GM12878 (cell line): ENCODE measurements around the gene VAV2. TPM values are rescaled to one million over a fixed set of nuclear protein-coding genes. Genes with fewer than 3 reads are reported as not detected.

Experiments
- ATAC-seq: fragments of 200-7000 bp; cut with Tn5 transposase; 3 replicates; pipeline ENCODE4 v1.9.1; 2020; ENCODE audit warnings: mild to moderate bottlenecking, moderate library complexity
- BruUV-seq: library from RNA; stranded (reverse); fragments of 400-500 nt; replicated peaks from 2 replicates; lab custom pipeline; 2021; lab: Mats Ljungman, UMichigan
- CTCF ChIA-PET: fragments of 300-600 bp; sonication (Branson Sonifier 250); formaldehyde crosslinking; extraction: SDS; loops from one replicate; lab custom pipeline; 2021; ENCODE audit warnings: inconsistent platforms; lab: Yijun Ruan, JAX
- POLR2A ChIA-PET: fragments of 350-600 bp; formaldehyde crosslinking; extraction: SDS; loops from one replicate; lab custom pipeline; 2021; ENCODE audit warnings: inconsistent platforms; lab: Charles Lee
- RAD21 ChIA-PET: fragments of 300-600 bp; sonication (Branson Sonifier 250); formaldehyde crosslinking; loops from one replicate; lab custom pipeline; 2023; ENCODE audit warnings: antibody characterized with exemption; ENCODE audit not compliant: unreplicated experiment; lab: Charles Lee
- SMC1A ChIA-PET: fragments of 300-600 bp; sonication (Branson Sonifier 250); formaldehyde crosslinking; loops from one replicate; lab custom pipeline; 2023; ENCODE audit not compliant: unreplicated experiment, uncharacterized antibody; lab: Charles Lee
- DNase-seq: peaks from one replicate; pipeline ENCODE4 v3.0.0-alpha.2; 2011; ENCODE audit warnings: low read depth, low spot score
- FAIRE-seq: peaks from 3 replicates; lab custom pipeline; 2011; peaks lifted over from hg19 to GRCh38; lab: Jason Lieb, UNC
- H2AFZ ChIP-seq: 2 replicates; pipeline ENCODE4 v1.6.0; 2011; ENCODE audit warnings: low read depth, low read length, control low read depth; ENCODE audit not compliant: control insufficient read depth
- H3K27ac ChIP-seq: 2 replicates; pipeline ENCODE4 v1.5.1; 2011; ENCODE audit warnings: control low read depth; ENCODE audit not compliant: control insufficient read depth, insufficient read depth
- H3K27me3 ChIP-seq, 2 experiments: replicated peaks in 1 of 2; 2 replicates each; pipeline versions ENCODE4 v1.6.0 to v1.6.1; 2011; ENCODE audit warnings: low read length in 1 of 2; ENCODE audit not compliant: control insufficient read depth in 2 of 2, insufficient read depth in 2 of 2
- H3K36me3 ChIP-seq, 2 experiments: 2 replicates each; pipeline ENCODE4 v1.5.1; 2011; ENCODE audit warnings: low read length in 1 of 2; ENCODE audit not compliant: control insufficient read depth in 2 of 2, insufficient read depth in 2 of 2
- H3K4me1 ChIP-seq: 2 replicates; pipeline ENCODE4 v1.6.1; 2011; ENCODE audit warnings: mild to moderate bottlenecking, low read length, moderate library complexity, mixed read lengths; ENCODE audit not compliant: control insufficient read depth, insufficient read depth
- H3K4me2 ChIP-seq: 2 replicates; pipeline ENCODE4 v1.6.0; 2011; ENCODE audit warnings: control low read depth; ENCODE audit not compliant: control insufficient read depth, insufficient read depth
- H3K4me3 ChIP-seq: fragments of 200-600 bp; sonication (generic); 2 replicates; pipeline ENCODE4 v1.5.1; 2016
- H3K79me2 ChIP-seq: 2 replicates; pipeline ENCODE4 v1.6.0; 2011; ENCODE audit warnings: low read length; ENCODE audit not compliant: control insufficient read depth, insufficient read depth
- H3K9ac ChIP-seq: 2 replicates; pipeline ENCODE4 v1.8.0; 2011; ENCODE audit warnings: low read length, control low read depth, mixed read lengths; ENCODE audit not compliant: control insufficient read depth, insufficient read depth
- H3K9me3 ChIP-seq: replicated peaks from 3 replicates; pipeline ENCODE4 v1.5.1; 2011; ENCODE audit warnings: mild to moderate bottlenecking, low read length; ENCODE audit not compliant: control insufficient read depth, insufficient read depth
- H4K20me1 ChIP-seq: 2 replicates; pipeline ENCODE4 v1.6.0; 2011; ENCODE audit not compliant: control insufficient read depth, insufficient read depth
- EP300 ChIP-seq, 2 experiments: fragments of 150-350 bp in 1 of 2; IDR thresholded peaks; 2 replicates each; pipeline ENCODE4 v1.6.1; 2011 to 2012; ENCODE audit warnings: low read depth in 2 of 2, low read length in 2 of 2, borderline replicate concordance in 1 of 2, improper control_type of control experiment in 1 of 2, inconsistent platforms in 1 of 2; ENCODE audit not compliant: control insufficient read depth in 1 of 2
- GABPA ChIP-seq: IDR thresholded peaks from 2 replicates; pipeline ENCODE4 v1.6.1; 2014; ENCODE audit warnings: antibody characterized with exemption, low read depth, mild to moderate bottlenecking, inconsistent platforms
- JUND ChIP-seq: IDR thresholded peaks from 2 replicates; pipeline ENCODE4 v1.6.1; 2012; ENCODE audit warnings: low read depth, mild to moderate bottlenecking, low read length, improper control_type of control experiment, moderate library complexity
- MEF2A ChIP-seq: IDR thresholded peaks from 2 replicates; pipeline ENCODE4 v1.6.1; 2011; ENCODE audit warnings: low read depth, mild to moderate bottlenecking, low read length, moderate library complexity; ENCODE audit not compliant: insufficient read depth
- PAX8 ChIP-seq: fragments of 450-650 bp; IDR thresholded peaks from 2 replicates; pipeline ENCODE4 v1.6.1; 2017; ENCODE audit warnings: mild to moderate bottlenecking, moderate library complexity
- PML ChIP-seq: IDR thresholded peaks from 2 replicates; pipeline ENCODE4 v1.6.1; 2012; ENCODE audit warnings: low read length, inconsistent platforms
- RB1 ChIP-seq: fragments of 450-650 bp; formaldehyde crosslinking; IDR thresholded peaks from 2 replicates; pipeline ENCODE4 v1.6.1; 2017; ENCODE audit warnings: mild to moderate bottlenecking, borderline replicate concordance
- WRNIP1 ChIP-seq: IDR thresholded peaks from 2 replicates; pipeline ENCODE4 v1.6.1; 2011; ENCODE audit warnings: low read depth, low read length, improper control_type of control experiment, borderline replicate concordance
- YBX1 ChIP-seq: fragments of 450-650 bp; IDR thresholded peaks from 2 replicates; pipeline ENCODE4 v1.6.1; 2016; ENCODE audit warnings: antibody characterized with exemption
- ZZZ3 ChIP-seq: IDR thresholded peaks from 2 replicates; pipeline ENCODE4 v1.6.1; 2011; ENCODE audit warnings: low read depth; ENCODE audit not compliant: control insufficient read depth, insufficient read length
- WGBS: methylation state at CpG from one replicate; pipeline ENCODE4 v1.1.6; 2016; ENCODE audit warnings: low lambda C conversion rate; ENCODE audit not compliant: insufficient replicate concordance, insufficient coverage; ENCODE audit errors: missing lambda C conversion rate; 5-methylcytosine and 5-hydroxymethylcytosine counted together
- in situ Hi-C: fragments of 300-500 bp; cut with MboI; formaldehyde crosslinking; loops from 9 replicates; pipeline ENCODE4 v1.14.3; 2018; ENCODE audit warnings: mixed read lengths
- intact Hi-C: fragments of 100-400 bp; cut with micrococcal nuclease; formaldehyde crosslinking; loops from one replicate; pipeline ENCODE4 v1.14.2; 2022; ENCODE audit not compliant: unreplicated experiment
- polyA plus RNA-seq, 11 experiments: library from polyadenylated mRNA; depleted of rRNA in 4 of 11; unstranded in 6 of 11; stranded (reverse) in 5 of 11; fragments of >200 nt; fragmentation: Nextera tagmentation in 4 of 11; fragmentation: Illumina TruSeq in 1 of 11; extraction: Ambion mirVana in 4 of 11; extraction: Trizol in 1 of 11; gene quantifications; 1 replicate in 1 of 11; 2 replicates in 10 of 11; pipeline versions ENCODE4 v1.2.1 to v1.2.3, GENCODE V29; 2011 to 2016; ENCODE audit warnings: inconsistent platforms in 2 of 11, missing spikeins in 2 of 11, low read depth in 1 of 11
- total RNA-seq, 4 experiments: library from RNA; depleted of rRNA in 3 of 4; stranded (reverse); fragments of >200 nt in 3 of 4; fragmentation: Illumina TruSeq in 1 of 4; extraction: Trizol in 1 of 4; gene quantifications; 2 replicates each; pipeline versions ENCODE4 v1.2.1 to v1.2.3, GENCODE V29; 2013 to 2021
- TF ChIP-seq, protein P1 (sequence below): IDR thresholded peaks from 2 replicates; pipeline ENCODE4 v1.6.1; 2011; ENCODE audit warnings: borderline replicate concordance, low read depth, mild to moderate bottlenecking, moderate library complexity, mixed read lengths, low read length; ENCODE audit not compliant: insufficient read depth; ENCODE audit errors: extremely low read length
- TF ChIP-seq, protein P2 (sequence below): fragments of 450-650 bp; IDR thresholded peaks from 2 replicates; pipeline ENCODE4 v1.6.1; 2018; ENCODE audit warnings: borderline replicate concordance, mild to moderate bottlenecking; ENCODE audit not compliant: partially characterized antibody
- TF ChIP-seq, protein P3 (sequence below): IDR thresholded peaks from 2 replicates; pipeline ENCODE4 v1.6.1; 2012; ENCODE audit warnings: low read depth, low read length, improper control_type of control experiment
- TF ChIP-seq, protein P4 (sequence below): fragments of 450-650 bp; conservative IDR thresholded peaks from 2 replicates; pipeline ENCODE4 v1.6.1; 2017; ENCODE audit warnings: mild to moderate bottlenecking, moderate library complexity
- TF ChIP-seq, protein P5 (sequence below): fragments of 450-650 bp; IDR thresholded peaks from 2 replicates; pipeline ENCODE4 v1.6.1; 2016; ENCODE audit warnings: mild to moderate bottlenecking

VAV2 gene
- total and polyA plus RNA-seq, 10 of the 15 experiments (the other 5 are each of a cell fraction or from before 2014, with no cell fraction given), result 0.13 to 43.9 (median 16.9) TPM

DNA sequence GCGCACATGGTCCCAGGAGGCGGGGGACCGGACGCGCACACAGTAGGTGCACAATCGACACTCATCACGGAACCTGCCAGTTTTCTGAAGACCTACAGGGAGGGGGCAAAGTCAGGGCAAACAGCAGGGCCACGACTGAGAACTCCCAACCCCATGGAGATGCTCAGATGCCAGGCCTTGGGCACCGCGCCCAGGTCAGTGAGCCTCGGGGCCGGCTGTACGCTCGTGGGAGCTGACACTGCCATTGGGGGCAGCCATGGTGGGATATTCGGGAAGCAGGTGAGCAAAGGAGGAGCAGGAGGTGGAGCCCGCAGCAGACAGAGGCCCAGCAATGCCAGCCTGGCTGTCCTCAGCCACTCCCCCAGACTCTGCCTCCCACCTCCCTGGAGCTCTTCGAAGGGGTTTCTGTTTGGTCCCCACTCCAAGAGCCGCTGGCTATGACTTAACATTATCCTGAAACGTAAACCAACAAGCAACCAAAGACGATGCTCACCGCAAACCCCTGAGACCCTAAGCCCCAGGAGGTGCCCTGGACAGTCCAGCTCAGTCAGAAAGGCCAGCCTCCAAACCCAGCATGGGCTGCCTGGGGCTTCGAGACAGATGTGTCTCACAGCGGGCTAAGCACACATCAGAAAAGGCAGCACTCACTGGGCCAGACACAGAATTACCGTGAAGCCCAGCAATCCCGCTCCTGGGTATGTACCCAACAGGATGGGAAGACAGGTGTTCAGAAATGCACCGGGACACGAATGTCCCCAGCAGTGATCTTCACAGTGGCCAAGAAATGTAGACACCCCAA is 78.4 kb downstream of the VAV2 start:
- no peak overlapping the region for H3K4me3 ChIP-seq
- ChIA-PET RAD21 (no interaction called here), CTCF (interaction anchor here (0.6 kb wide), 1 partner anchor 283 kb away, joined by 3 read pairs; no protein-coding TSS in a partner anchor), POLR2A (no interaction called here), SMC1A (no interaction called here)
- 88% methylated on average over 27 of the region's 27 CpGs for WGBS
- H2AFZ ChIP-seq, result no peak overlapping the region
- peaks cover 41% of the 10 kb centered on the region for H3K79me2 ChIP-seq
- in situ Hi-C loops (no loop called here), intact Hi-C loops (no loop called here)
- no peak overlapping the region for H3K27ac ChIP-seq
- FAIRE-seq, result no peak
- DNase-seq, result no peak
- peaks cover 0 to 3% of the 10 kb centered on the region in 2 experiments; a peak in 3 of 4 replicates for H3K36me3 ChIP-seq
- H3K4me2 ChIP-seq, result no peak overlapping the region
- no peaks in the 10 kb centered on the region; the same call in 1 of the 2 replicates for H4K20me1 ChIP-seq
- no peaks in the 10 kb centered on the region for H3K27me3 ChIP-seq
- BruUV-seq, result no TSS peak
- no peaks in the 10 kb centered on the region for H3K9me3 ChIP-seq
- no peak overlapping the region for H3K9ac ChIP-seq
- no peak for ATAC-seq
- no peaks in the 10 kb centered on the region for H3K4me1 ChIP-seq
- TF ChIP-seq WRNIP1 (no peak), YBX1 (no peak), PAX8 (no peak), EP300 (IDR thresholded peaks at IDR 0.05; ENCODE audit: borderline replicate concordance in 1 of 2, control insufficient read depth in 1 of 2, low read depth in 2 of 2, low read length in 2 of 2) (no peak), MEF2A (no peak), PML (no peak), JUND (no peak), RB1 (no peak), GABPA (no peak), ZZZ3 (no peak)
- TF ChIP-seq, protein P1, sequence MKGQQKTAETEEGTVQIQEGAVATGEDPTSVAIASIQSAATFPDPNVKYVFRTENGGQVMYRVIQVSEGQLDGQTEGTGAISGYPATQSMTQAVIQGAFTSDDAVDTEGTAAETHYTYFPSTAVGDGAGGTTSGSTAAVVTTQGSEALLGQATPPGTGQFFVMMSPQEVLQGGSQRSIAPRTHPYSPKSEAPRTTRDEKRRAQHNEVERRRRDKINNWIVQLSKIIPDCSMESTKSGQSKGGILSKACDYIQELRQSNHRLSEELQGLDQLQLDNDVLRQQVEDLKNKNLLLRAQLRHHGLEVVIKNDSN, result no peak
- TF ChIP-seq, protein P2, sequence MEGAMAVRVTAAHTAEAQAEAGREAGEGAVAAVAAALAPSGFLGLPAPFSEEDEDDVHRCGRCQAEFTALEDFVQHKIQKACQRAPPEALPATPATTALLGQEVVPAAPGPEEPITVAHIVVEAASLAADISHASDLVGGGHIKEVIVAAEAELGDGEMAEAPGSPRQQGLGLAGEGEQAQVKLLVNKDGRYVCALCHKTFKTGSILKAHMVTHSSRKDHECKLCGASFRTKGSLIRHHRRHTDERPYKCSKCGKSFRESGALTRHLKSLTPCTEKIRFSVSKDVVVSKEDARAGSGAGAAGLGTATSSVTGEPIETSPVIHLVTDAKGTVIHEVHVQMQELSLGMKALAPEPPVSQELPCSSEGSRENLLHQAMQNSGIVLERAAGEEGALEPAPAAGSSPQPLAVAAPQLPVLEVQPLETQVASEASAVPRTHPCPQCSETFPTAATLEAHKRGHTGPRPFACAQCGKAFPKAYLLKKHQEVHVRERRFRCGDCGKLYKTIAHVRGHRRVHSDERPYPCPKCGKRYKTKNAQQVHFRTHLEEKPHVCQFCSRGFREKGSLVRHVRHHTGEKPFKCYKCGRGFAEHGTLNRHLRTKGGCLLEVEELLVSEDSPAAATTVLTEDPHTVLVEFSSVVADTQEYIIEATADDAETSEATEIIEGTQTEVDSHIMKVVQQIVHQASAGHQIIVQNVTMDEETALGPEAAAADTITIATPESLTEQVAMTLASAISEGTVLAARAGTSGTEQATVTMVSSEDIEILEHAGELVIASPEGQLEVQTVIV, result no peak
- TF ChIP-seq, protein P3, sequence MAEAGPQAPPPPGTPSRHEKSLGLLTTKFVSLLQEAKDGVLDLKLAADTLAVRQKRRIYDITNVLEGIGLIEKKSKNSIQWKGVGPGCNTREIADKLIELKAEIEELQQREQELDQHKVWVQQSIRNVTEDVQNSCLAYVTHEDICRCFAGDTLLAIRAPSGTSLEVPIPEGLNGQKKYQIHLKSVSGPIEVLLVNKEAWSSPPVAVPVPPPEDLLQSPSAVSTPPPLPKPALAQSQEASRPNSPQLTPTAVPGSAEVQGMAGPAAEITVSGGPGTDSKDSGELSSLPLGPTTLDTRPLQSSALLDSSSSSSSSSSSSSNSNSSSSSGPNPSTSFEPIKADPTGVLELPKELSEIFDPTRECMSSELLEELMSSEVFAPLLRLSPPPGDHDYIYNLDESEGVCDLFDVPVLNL, result no peak
- TF ChIP-seq, protein P4, sequence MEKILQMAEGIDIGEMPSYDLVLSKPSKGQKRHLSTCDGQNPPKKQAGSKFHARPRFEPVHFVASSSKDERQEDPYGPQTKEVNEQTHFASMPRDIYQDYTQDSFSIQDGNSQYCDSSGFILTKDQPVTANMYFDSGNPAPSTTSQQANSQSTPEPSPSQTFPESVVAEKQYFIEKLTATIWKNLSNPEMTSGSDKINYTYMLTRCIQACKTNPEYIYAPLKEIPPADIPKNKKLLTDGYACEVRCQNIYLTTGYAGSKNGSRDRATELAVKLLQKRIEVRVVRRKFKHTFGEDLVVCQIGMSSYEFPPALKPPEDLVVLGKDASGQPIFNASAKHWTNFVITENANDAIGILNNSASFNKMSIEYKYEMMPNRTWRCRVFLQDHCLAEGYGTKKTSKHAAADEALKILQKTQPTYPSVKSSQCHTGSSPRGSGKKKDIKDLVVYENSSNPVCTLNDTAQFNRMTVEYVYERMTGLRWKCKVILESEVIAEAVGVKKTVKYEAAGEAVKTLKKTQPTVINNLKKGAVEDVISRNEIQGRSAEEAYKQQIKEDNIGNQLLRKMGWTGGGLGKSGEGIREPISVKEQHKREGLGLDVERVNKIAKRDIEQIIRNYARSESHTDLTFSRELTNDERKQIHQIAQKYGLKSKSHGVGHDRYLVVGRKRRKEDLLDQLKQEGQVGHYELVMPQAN, result no peak
- TF ChIP-seq, protein P5, sequence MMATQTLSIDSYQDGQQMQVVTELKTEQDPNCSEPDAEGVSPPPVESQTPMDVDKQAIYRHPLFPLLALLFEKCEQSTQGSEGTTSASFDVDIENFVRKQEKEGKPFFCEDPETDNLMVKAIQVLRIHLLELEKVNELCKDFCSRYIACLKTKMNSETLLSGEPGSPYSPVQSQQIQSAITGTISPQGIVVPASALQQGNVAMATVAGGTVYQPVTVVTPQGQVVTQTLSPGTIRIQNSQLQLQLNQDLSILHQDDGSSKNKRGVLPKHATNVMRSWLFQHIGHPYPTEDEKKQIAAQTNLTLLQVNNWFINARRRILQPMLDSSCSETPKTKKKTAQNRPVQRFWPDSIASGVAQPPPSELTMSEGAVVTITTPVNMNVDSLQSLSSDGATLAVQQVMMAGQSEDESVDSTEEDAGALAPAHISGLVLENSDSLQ, result no peak
